Stimulated activated effector memory CD8-positive, alpha-beta T cell treated with anti-CD3 and anti-CD28 coated beads, Interleukin-12 subunit alpha, Interleukin-12 subunit beta, amount 100 ng/mL, for 72 hours (primary cell): ENCODE results near the gene SLC44A3.
"Not testable (repeated sequence)": the region's sequence is repeated elsewhere in the genome, so short reads cannot be mapped to it uniquely, and the experiment has no call there.

Experiments
- ATAC-seq: fragments of 150-1000 bp; cut with Tn5 transposase; 2 replicates; pipeline ENCODE4 v1.10.0; 2021
- DNase-seq, 2 donors: peaks; one replicate each; pipeline ENCODE4 v3.0.0; 2021 to 2022; ENCODE audit warnings: low spot score in 2 of 2
- H3K27ac Mint-ChIP-seq: one replicate; pipeline ENCODE4 v1.8.0; 2022; ENCODE audit warnings: mild to moderate bottlenecking, mixed read lengths
- H3K36me3 Mint-ChIP-seq: one replicate; pipeline ENCODE4 v1.8.0; 2022; ENCODE audit warnings: mild to moderate bottlenecking, mixed read lengths
- H3K4me1 Mint-ChIP-seq: one replicate; pipeline ENCODE4 v1.8.0; 2022; ENCODE audit warnings: mixed read lengths
- H3K4me3 Mint-ChIP-seq: one replicate; pipeline ENCODE4 v1.8.0; 2022; ENCODE audit warnings: mild to moderate bottlenecking, mixed read lengths
- H3K9me3 Mint-ChIP-seq: one replicate; pipeline ENCODE4 v1.8.0; 2022; ENCODE audit warnings: mixed read lengths

The SLC44A3 gene

DNA sequence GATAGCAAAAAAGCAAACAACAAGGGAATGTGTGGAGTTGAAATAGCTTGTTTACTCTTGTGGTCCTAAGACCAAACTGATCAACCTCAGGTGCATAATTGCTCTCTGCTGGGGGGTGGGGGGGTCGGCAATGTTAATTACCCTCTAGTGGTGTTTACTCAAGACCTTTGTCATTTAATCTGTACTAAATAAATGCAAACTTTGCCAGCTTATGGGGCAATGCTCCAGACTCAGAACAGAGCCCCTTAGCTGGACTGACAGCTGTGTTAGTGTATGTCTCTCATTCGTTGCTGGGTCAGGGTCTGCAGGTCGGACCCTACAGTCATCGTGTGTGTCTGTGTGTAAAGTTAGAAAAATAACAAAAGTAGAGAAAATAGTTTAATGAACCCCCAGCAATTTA, 7.2 kb upstream of the SLC44A3 start:
- Mint-ChIP-seq H3K27ac (no peak overlapping the region), H3K9me3 (no peaks in the 10 kb centered on the region), H3K4me3 (no peak overlapping the region), H3K4me1 (no peaks in the 10 kb centered on the region), H3K36me3 (no peaks in the 10 kb centered on the region)
- no peak for DNase-seq
- ATAC-seq, result no peak

DNA sequence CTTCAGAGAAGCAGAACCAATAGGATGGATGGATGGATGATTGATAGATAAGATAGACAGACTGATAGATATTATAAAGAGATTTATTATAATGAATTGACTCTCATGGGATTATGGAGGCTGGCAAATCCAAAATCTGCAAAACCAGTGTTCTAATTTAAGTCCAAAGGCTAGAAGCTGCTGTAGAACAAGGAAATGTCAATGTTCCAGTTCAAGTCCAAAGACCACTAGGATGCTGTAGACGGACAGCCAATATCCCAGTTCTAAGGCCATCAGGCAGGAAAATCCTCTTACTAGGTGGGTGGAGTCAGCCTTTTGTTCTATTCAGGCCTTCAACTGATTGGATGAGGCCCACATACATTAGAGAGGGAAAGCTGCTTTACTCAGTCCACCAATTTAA, 4.1 kb upstream of the SLC44A3 start:
- DNase-seq (no peak), ATAC-seq (no peak)
- H3K36me3 Mint-ChIP-seq, result no peaks in the 10 kb centered on the region
- H3K4me3 Mint-ChIP-seq, result no peak overlapping the region
- H3K27ac Mint-ChIP-seq, result no peak overlapping the region
- no peaks in the 10 kb centered on the region for H3K4me1 Mint-ChIP-seq
- H3K9me3 Mint-ChIP-seq, result no peaks in the 10 kb centered on the region

DNA sequence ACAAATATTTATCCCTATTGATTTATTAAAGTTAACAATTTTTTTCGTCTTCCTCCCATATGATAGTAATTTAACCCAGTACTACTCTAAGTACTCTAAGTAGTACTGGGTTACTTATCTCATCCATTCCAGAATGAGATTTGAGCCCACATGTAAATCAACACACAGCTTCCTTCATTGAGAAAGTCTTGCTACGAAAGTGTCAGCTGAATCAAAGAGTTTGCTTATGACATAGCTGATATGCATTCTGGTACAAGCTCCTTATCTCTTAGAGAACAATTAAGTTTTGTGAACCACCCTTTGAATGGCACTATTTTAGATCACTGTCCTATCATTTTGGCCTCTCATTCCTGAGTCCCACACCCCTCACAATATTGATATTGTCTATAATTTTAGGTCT, 2.4 kb upstream of the SLC44A3 start:
- Mint-ChIP-seq H3K27ac (no peak overlapping the region), H3K36me3 (no peaks in the 10 kb centered on the region), H3K4me1 (no peaks in the 10 kb centered on the region), H3K4me3 (no peak overlapping the region), H3K9me3 (no peaks in the 10 kb centered on the region)
- no peak for DNase-seq
- no peak for ATAC-seq

DNA sequence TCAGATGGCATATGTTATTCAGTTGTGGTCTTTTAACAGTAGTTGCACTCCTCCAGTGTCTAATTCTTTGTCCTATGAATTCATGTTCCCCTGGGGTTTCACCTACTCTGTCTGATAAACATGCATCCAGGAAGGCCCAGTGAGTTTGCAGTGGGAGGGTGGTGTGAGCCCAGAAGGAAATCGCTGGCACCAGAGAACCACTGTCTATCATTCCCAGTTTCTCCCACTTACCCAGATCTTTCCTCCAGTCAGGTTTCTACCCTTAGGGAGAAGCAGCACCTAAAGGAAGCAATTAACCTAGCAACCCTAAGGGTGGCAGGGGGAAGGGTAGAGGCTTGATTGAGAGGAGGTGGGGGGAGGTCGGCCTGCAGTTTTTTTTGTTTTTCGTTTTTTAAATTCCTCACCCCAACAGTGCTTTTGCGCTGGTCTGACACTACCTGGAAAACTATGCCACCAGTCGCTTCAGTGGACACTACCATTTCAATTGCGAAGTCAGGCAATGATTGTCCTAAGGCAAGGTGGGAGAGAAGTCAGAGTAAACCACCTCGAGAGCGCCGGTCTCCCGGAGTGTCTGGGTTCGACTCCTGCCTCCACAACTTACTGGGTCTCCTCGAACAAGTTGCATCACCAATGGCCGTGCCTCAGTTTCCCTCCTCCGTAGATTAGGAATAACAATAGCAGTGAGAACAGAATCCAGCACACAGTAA, 766 bp upstream of the SLC44A3 start:
- H3K4me3 Mint-ChIP-seq, result peak overlapping the region; percentile 58
- H3K4me1 Mint-ChIP-seq, result no peaks in the 10 kb centered on the region
- no peak for ATAC-seq
- no peaks in the 10 kb centered on the region for H3K36me3 Mint-ChIP-seq
- H3K9me3 Mint-ChIP-seq, result no peaks in the 10 kb centered on the region
- no peak overlapping the region for H3K27ac Mint-ChIP-seq
- DNase-seq, result no peak

DNA sequence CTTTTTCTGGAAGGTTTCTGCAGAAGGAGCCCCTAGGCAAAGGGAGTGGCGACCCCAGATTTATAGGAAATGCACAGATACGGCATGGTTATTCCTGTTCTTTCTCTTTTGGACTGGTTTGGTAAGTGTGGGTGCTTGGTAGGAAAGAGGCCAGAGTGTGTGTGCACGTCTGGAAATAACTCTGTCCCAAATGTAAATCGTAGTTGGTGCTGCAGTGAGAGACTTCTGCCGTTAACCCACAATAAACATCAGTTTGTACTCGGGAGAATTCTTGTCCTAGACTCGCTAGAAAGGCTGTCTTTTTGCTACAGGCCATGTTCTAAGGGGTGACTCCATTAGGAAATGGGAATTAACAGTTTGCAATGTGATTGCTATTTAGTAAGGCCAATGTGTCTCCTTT, 779 bp downstream of the SLC44A3 start:
- Mint-ChIP-seq H3K27ac (no peak overlapping the region), H3K9me3 (no peaks in the 10 kb centered on the region), H3K4me3 (peak overlapping the region; percentile 58), H3K36me3 (no peaks in the 10 kb centered on the region), H3K4me1 (no peaks in the 10 kb centered on the region)
- DNase-seq (no peak), ATAC-seq (no peak)

DNA sequence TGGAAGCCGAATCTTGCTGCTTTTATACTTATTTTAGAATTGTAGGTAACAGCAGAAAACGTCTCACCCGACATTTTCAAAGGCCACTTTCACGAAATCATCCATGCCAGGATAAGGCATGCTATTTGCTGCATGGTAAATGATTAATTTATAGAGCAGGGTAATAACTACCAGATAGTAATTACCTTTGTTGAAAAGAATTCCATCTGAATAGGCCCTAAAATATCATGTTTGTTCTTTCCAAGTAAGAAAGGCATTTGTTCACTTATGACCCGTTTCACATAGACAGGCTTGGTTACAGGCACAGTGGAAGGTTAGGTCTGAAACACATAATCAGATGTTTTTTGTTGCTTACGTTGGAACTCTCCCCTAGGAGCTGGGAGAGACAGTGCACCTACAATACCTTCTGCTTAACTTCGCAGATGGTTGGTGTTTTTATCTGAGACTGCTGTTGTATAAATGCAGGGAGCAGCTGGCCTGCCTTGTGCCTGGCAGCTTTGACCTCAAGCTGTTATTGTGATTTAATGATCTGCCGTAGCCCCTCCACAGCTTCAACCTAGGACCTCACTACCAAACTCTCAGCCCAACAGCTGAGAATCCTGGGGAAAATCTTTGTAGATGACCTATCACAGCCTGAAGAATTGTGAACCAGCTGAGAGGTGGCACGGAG, 1.6 kb downstream of the SLC44A3 start:
- Mint-ChIP-seq H3K4me3 (no peak overlapping the region), H3K36me3 (no peaks in the 10 kb centered on the region), H3K9me3 (no peaks in the 10 kb centered on the region), H3K4me1 (no peaks in the 10 kb centered on the region), H3K27ac (no peak overlapping the region)
- ATAC-seq (no peak), DNase-seq (no peak)

DNA sequence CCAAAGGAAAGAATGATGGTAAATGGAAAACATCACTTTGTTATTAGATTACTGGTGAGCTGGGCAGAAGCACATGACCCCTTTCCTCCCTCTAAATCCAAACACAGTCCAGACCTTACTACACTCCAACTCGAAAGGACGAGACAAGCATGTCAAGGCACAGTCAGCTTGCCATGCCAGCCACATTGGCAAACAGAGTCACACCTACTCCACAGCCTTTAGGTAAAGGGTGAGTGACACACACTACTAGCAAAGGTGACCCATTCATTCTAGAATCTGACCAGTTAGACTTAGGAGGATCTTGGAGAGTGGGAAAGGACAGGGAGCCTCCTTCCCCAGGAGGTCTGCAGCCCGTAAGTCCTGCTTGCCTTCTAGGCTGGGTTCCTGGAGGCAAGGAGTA, 3.0 kb downstream of the SLC44A3 start:
- no peak for DNase-seq
- no peaks in the 10 kb centered on the region for H3K4me1 Mint-ChIP-seq
- no peak overlapping the region for H3K27ac Mint-ChIP-seq
- H3K4me3 Mint-ChIP-seq, result no peak overlapping the region
- no peak for ATAC-seq
- no peaks in the 10 kb centered on the region for H3K36me3 Mint-ChIP-seq
- no peaks in the 10 kb centered on the region for H3K9me3 Mint-ChIP-seq

DNA sequence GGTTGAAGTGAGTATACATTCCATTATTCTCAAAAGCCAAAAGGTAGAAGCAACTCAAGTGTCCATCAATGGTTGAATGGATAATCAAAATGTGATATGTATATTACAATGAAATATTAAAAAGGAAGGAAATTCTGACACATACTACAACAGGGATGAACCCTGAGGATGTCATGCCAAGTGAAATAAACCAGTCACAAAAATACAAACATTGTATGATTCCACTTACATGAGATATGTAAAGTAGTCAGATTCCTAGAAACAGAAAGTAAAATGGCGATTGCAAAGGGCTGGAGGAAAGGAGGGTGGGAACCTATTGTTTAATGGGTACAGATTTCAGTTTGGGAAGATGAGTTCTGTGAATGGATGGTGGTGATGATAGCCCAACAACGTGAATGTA, 5.8 kb downstream of the SLC44A3 start:
- no peaks in the 10 kb centered on the region for H3K36me3 Mint-ChIP-seq
- H3K4me3 Mint-ChIP-seq, result no peak overlapping the region
- H3K27ac Mint-ChIP-seq, result no peak overlapping the region
- DNase-seq (no peak), ATAC-seq (no peak)
- H3K4me1 Mint-ChIP-seq, result no peaks in the 10 kb centered on the region
- H3K9me3 Mint-ChIP-seq, result no peaks in the 10 kb centered on the region

DNA sequence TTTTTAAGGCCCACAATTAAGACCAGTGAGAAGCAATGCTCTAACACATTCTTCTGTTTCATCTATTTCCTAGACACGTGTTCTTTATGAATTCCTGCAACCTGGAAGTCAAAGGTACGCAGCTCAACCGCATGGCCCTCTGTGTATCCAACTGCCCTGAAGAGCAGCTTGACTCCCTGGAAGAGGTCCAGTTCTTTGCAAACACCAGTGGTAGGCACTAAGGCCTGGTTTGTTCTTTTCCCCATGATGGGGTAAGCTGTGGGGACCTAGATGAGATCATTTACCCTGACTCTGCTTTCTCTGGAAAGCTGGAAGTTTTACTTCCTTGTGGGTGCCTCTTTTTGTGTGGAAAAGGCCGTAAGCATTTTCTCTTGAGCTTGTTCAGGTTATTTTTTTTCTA, 7.3 kb downstream of the SLC44A3 start:
- Mint-ChIP-seq H3K4me1 (no peaks in the 10 kb centered on the region), H3K9me3 (no peaks in the 10 kb centered on the region), H3K36me3 (no peaks in the 10 kb centered on the region), H3K4me3 (no peak overlapping the region), H3K27ac (no peak overlapping the region)
- ATAC-seq, result no peak
- DNase-seq, result no peak

DNA sequence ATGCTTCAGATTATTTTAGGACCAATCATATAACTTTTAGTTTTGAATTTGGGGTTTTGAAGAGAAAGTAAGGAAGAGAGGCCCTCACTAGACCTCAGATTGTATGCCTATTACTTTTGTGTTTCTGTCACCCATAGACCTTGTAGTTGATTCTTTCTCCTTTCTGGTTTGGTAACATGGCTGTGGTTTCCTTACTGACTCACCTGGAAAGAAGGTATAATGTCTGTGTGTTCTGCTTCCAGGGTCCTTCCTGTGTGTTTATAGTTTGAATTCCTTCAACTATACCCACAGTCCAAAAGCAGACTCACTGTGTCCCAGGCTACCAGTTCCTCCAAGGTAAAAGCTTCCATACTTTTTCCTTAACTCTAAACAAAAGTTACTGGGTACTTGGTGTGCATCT, 8.1 kb downstream of the SLC44A3 start:
- no peaks in the 10 kb centered on the region for H3K4me1 Mint-ChIP-seq
- H3K9me3 Mint-ChIP-seq, result no peaks in the 10 kb centered on the region
- no peak overlapping the region for H3K27ac Mint-ChIP-seq
- ATAC-seq (peak; percentile 31), DNase-seq (no peak)
- no peaks in the 10 kb centered on the region for H3K36me3 Mint-ChIP-seq
- H3K4me3 Mint-ChIP-seq, result no peak overlapping the region

DNA sequence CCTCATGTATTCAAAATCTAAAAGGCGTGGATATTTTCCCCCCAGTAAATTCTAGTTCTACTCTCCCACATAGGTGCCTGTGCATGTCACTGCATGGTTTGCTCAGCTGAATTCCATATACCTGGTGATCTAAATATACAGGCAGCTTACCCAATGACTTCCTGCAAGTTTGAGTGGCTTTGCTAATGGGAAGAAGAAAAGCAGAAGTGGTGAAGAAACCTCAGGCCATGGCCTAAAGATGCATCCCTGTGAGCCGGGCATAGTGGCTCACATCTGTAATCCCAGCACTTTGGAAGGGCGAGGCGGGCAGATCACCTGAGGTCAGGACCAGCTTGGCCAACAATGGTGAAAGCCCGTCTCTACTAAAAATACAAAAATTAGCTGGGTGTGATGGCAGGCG, 11.5 kb downstream of the SLC44A3 start:
- H3K36me3 Mint-ChIP-seq, result no peaks in the 10 kb centered on the region
- H3K4me1 Mint-ChIP-seq, result no peaks in the 10 kb centered on the region
- no peak for ATAC-seq
- no peak overlapping the region for H3K4me3 Mint-ChIP-seq
- H3K27ac Mint-ChIP-seq, result no peak overlapping the region
- H3K9me3 Mint-ChIP-seq, result no peaks in the 10 kb centered on the region
- DNase-seq, result no peak

DNA sequence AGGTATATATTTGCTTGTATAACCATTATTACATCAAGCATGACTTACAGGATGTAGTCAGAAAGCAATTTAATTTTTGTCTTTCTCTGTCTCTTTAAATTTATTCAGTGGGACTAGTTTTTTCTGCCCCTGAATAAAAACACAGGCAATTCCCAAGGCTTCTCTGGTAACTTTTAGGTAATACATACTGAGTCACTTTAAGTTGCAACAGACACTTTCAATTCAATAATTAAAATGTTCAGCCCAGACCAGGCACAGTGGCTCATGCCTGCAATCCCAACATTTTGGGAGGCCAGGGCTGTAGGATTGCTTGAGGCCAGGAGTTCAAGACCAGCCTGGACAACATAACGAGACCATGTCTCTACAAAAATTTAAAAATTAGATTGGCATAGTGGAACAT, 12.3 kb downstream of the SLC44A3 start:
- H3K36me3 Mint-ChIP-seq, result no peaks in the 10 kb centered on the region
- DNase-seq (no peak), ATAC-seq (no peak)
- no peak overlapping the region for H3K27ac Mint-ChIP-seq
- H3K4me3 Mint-ChIP-seq, result no peak overlapping the region
- H3K4me1 Mint-ChIP-seq, result no peaks in the 10 kb centered on the region
- no peaks in the 10 kb centered on the region for H3K9me3 Mint-ChIP-seq

DNA sequence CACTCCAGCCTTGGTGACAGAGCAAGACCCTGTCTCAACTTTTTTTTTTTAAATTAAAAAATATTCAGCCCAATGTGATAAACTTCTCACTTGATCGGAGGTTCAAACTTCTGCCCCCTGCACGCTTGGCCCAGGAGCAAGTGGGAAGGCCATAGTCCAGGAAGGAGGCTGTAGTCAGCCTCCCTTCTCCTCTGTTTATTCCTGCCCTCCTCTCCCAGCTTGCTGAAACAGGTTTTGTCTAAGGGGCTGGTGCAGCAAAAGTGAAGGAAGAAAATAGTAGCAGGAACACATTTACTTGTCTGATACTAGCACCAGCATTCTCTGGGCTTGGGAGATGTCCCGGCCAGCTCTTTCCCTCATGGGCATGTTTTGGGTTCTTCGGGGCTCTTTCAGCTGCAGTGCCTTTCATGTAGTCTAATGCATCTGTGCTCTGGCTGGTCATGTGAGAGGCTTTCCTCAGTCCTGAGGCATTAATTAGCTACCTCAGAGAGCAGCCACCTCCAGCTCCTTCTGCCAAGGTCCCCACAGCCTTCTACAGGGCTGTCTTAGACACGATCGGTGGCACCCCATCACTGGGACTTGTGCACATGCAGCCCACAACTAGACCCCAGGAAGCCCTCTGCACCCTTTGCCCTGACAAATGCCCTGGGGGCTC, 12.9 kb downstream of the SLC44A3 start:
- no peak for ATAC-seq
- Mint-ChIP-seq H3K4me1 (no peaks in the 10 kb centered on the region), H3K36me3 (no peaks in the 10 kb centered on the region), H3K4me3 (no peak overlapping the region), H3K9me3 (no peaks in the 10 kb centered on the region), H3K27ac (no peak overlapping the region)
- no peak for DNase-seq

DNA sequence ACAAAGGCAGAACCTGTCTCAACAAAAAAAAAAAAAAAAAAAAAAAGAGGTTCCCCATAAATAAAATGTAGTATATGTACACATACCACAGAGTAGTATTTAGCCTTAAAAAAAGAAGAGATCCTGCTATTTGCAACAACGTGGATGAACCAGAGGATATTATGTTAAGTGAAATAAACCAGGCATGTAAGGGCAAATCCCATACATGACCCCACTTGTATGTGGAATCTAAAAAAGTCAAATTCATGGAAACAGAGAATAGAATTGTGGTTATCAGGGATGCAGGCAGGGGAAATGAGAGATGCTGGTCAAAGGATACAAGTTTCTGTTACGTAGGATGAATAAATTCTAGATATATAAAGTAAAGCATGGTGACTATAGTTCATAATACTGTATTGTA, 16.7 kb downstream of the SLC44A3 start:
- Mint-ChIP-seq H3K27ac (no peak overlapping the region), H3K9me3 (no peaks in the 10 kb centered on the region), H3K36me3 (peaks cover 6% of the 10 kb centered on the region), H3K4me3 (no peak overlapping the region), H3K4me1 (no peaks in the 10 kb centered on the region)
- DNase-seq, result no peak
- ATAC-seq, result no peak

DNA sequence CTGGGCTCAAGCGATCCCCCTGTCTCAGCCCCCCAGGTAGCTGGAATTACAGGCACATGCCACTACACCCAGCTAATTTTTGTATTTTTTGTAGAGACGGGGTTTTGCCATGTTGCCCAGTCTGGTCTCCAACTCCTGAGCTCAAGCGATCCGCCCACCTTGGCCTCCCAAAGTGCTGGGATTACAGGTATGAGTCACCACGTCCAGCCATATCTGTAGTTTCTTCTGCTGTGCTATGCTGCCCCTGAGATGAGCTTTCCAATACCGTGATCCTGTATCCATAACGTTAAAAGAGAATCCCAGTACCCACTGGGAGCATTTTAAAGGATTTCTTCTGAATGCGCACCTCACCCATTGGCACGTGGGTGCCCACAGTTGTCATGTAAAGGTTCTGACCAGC, 20.2 kb downstream of the SLC44A3 start:
- not testable (repeated sequence) for H3K4me1 Mint-ChIP-seq, H3K36me3 Mint-ChIP-seq, ATAC-seq, H3K9me3 Mint-ChIP-seq, H3K4me3 Mint-ChIP-seq, H3K27ac Mint-ChIP-seq, DNase-seq

DNA sequence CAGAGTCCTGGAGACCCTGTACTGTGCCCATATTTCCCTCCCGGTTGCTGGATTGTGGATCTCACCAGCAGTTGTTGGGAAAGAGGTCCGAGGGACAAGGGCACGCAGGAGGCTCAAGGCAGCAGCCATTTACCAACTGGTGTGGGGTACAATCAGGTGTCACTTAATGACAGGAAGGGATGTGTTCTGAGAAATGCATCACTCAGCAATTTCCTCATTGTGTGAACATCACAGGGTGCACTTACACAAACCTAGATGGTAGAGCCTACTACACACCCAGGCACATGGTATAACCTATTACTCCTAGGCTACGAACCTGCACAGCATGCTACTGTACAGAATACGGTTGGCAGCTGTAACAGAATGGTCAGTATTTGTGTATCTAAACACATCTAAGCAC, 20.7 kb downstream of the SLC44A3 start:
- Mint-ChIP-seq H3K9me3 (no peaks in the 10 kb centered on the region), H3K4me1 (no peaks in the 10 kb centered on the region), H3K27ac (no peak overlapping the region), H3K4me3 (no peak overlapping the region), H3K36me3 (peaks cover 6% of the 10 kb centered on the region)
- DNase-seq, result no peak
- no peak for ATAC-seq
